Thyroid gland (tissue), 4 donors: Measurements from ENCODE around the gene ME3. TPM values are rescaled to one million over a fixed set of nuclear protein-coding genes. Genes with fewer than 3 reads are reported as not detected.

Source experiments
- DNase-seq, 2 donors: peaks; one replicate each; pipeline ENCODE4 v3.0.0-alpha.2; 2019
- H3K27ac ChIP-seq, 3 donors: fragments of 200-600 bp; sonication (generic); 1 replicate in 2 of 3; 2 replicates in 1 of 3; pipeline ENCODE4 v1.5.1; 2016 to 2019; ENCODE audit warnings: mild to moderate bottlenecking in 1 of 3, moderate library complexity in 1 of 3
- H3K27me3 ChIP-seq: fragments of 200-600 bp; sonication (generic); one replicate; pipeline ENCODE4 v1.5.1; 2019
- H3K36me3 ChIP-seq, 2 donors: fragments of 200-600 bp; sonication (generic); one replicate each; pipeline ENCODE4 v1.5.1; 2016 to 2019
- H3K4me1 ChIP-seq, 2 donors: fragments of 200-600 bp; sonication (generic); one replicate each; pipeline ENCODE4 v1.5.1; 2017 to 2019
- H3K4me3 ChIP-seq, 3 donors: fragments of 200-600 bp; sonication (generic); replicated peaks in 1 of 3; 1 replicate in 2 of 3; 2 replicates in 1 of 3; pipeline ENCODE4 v1.5.1; 2016; ENCODE audit warnings: mild to moderate bottlenecking in 1 of 3
- H3K9me3 ChIP-seq: fragments of 200-600 bp; sonication (generic); one replicate; pipeline ENCODE4 v1.5.1; 2017
- CTCF ChIP-seq, 6 experiments: fragments of 200-600 bp in 3 of 6; fragments of 450-650 bp in 3 of 6; sonication (generic) in 3 of 6; IDR thresholded peaks; one replicate each; pipeline ENCODE4 v1.5.1; 2016 to 2019; ENCODE audit warnings: antibody characterized with exemption in 6 of 6, mild to moderate bottlenecking in 2 of 6, inconsistent platforms in 1 of 6, moderate library complexity in 1 of 6
- POLR2A ChIP-seq, 2 donors: fragments of 450-650 bp; IDR thresholded peaks; one replicate each; pipeline ENCODE4 v1.6.1; 2017; ENCODE audit warnings: antibody characterized with exemption in 2 of 2, mild to moderate bottlenecking in 2 of 2, moderate library complexity in 1 of 2
- WGBS, 2 donors: methylation state at CpG; one replicate each; pipeline ENCODE4 v1.1.5; 2017; 5-methylcytosine and 5-hydroxymethylcytosine counted together
- intact Hi-C: fragments of 100-400 bp; cut with DNase I; formaldehyde crosslinking; loops from one replicate; pipeline ENCODE4 v1.15.1; 2023
- total RNA-seq, 4 donors: library from RNA; depleted of rRNA; stranded (reverse); fragments of >200 nt; gene quantifications; one replicate each; pipeline ENCODE4 v1.2.3, GENCODE V29; 2016

Gene ME3
- total RNA-seq, 4 donors from 2014 or later, result 29.1 to 53.5 (median 37.1) TPM

- H3K4me3 ChIP-seq, result no peak overlapping the region
- H3K9me3 ChIP-seq, result no peaks in the 10 kb centered on the region
- no peak for DNase-seq
- H3K36me3 ChIP-seq, result no peaks in the 10 kb centered on the region
- 83 to 89% methylated on average over 2 of the region's 2 CpGs for WGBS, 2 donors
- TF ChIP-seq CTCF (IDR thresholded peaks at IDR 0.05), result no peak
- no peak for TF ChIP-seq POLR2A (IDR thresholded peaks at IDR 0.05)
- peaks cover 0 to 17% of the 10 kb centered on the region in 2 donors for H3K4me1 ChIP-seq
- no peaks in the 10 kb centered on the region for H3K27me3 ChIP-seq
- intact Hi-C loops, result no loop called here
- H3K27ac ChIP-seq, result no peak overlapping the region
Measured at GRCh38 chr11:86575927-86576326, 96.5 kb downstream of the ME3 start.

DNA sequence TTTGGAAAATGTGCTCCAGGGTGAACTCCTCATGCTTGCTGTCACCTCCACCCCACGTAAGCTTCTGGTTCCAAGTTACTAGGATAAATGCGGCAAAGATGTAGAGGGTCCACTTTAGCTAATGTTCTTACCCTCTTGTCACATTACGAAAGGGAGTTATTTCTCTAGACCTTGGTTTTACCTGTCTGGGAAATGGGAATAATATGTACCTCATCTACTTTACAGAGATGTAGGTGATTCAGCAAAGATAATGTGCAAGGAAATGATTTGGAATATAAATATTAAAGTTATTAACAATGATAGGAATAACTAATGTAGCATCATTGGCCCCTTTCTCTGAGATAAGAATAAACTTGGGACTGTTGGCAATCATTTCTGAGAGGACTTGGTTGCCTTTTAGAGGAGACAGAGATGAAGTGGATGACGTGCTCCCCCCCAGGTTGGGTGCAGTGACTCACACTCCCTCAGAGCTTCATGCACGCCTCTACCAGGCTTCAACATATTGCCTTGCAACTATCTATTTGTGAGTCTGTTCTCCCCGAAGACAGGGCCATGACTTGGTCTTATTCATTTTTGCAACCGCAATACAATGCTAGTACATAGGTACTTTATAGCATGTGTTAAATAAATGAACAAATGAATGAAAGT, 97.1 kb downstream of the ME3 start:
- WGBS, 2 donors, result 93 to 95% methylated on average over 7 of the region's 7 CpGs
- intact Hi-C loops, result no loop called here
- peaks cover 0 to 17% of the 10 kb centered on the region in 2 donors for H3K4me1 ChIP-seq

GRCh38 chr11:86574493-86575207, 97.8 kb downstream of the ME3 start:
- intact Hi-C loops, result no loop called here

More for the DNA sequence above, 97.1 kb downstream of the ME3 start:
- TF ChIP-seq CTCF (IDR thresholded peaks at IDR 0.05), result no peak
- no peak for TF ChIP-seq POLR2A (IDR thresholded peaks at IDR 0.05)
- no peak for DNase-seq
- no peaks in the 10 kb centered on the region for H3K9me3 ChIP-seq
- H3K27ac ChIP-seq, result no peak overlapping the region
- H3K27me3 ChIP-seq, result no peaks in the 10 kb centered on the region
- H3K36me3 ChIP-seq, result no peaks in the 10 kb centered on the region
- no peak overlapping the region for H3K4me3 ChIP-seq

GRCh38 chr11:86571273-86571948, 101.0 kb downstream of the ME3 start:
- no peak for DNase-seq
- Histone ChIP-seq H3K9me3 (no peaks in the 10 kb centered on the region), H3K4me3 (no peak overlapping the region), H3K4me1 (peaks cover 10 to 18% of the 10 kb centered on the region in 2 donors), H3K36me3 (no peaks in the 10 kb centered on the region), H3K27ac (no peak overlapping the region), H3K27me3 (no peaks in the 10 kb centered on the region)
- intact Hi-C loops, result no loop called here
- 76 to 88% methylated on average over 5 of the region's 5 CpGs for whole genome bisulfite sequencing, 2 donors
- TF ChIP-seq CTCF (IDR thresholded peaks at IDR 0.05) (peak in 1 of 6 experiments; percentile 3), POLR2A (IDR thresholded peaks at IDR 0.05) (no peak)

More at GRCh38 chr11:86574493-86575207, 97.8 kb downstream of the ME3 start:
- Histone ChIP-seq H3K4me1 (peaks cover 0 to 17% of the 10 kb centered on the region in 2 donors), H3K9me3 (no peaks in the 10 kb centered on the region), H3K4me3 (no peak overlapping the region), H3K36me3 (no peaks in the 10 kb centered on the region), H3K27ac (no peak overlapping the region), H3K27me3 (no peaks in the 10 kb centered on the region)
- TF ChIP-seq POLR2A (IDR thresholded peaks at IDR 0.05) (no peak), CTCF (IDR thresholded peaks at IDR 0.05) (no peak)
- DNase-seq, result no peak
- WGBS, 2 donors, result 57 to 58% methylated on average over 5 of the region's 5 CpGs
